Mesenchymal stem cell (in vitro differentiated cells and primary cell): ENCODE results near the gene POLA2.

Source experiments
- DNase-seq: peaks from one replicate; pipeline ENCODE4 v3.0.0-alpha.2; 2013
- H2AFZ ChIP-seq: one replicate; pipeline ENCODE4 v1.6.1; 2013; ENCODE audit warnings: low read depth, mild to moderate bottlenecking, control low read depth, inconsistent platforms, low read length, moderate library complexity
- H2AK5ac ChIP-seq: 2 replicates; pipeline ENCODE4 v1.6.1; 2013; ENCODE audit warnings: low read length, moderate library complexity, mild to moderate bottlenecking, inconsistent platforms; ENCODE audit not compliant: severe bottlenecking
- H2BK120ac ChIP-seq: one replicate; pipeline ENCODE4 v1.6.1; 2013; ENCODE audit warnings: low read depth, mild to moderate bottlenecking, inconsistent platforms, low read length, moderate library complexity
- H2BK12ac ChIP-seq, 2 experiments: one replicate each; pipeline ENCODE4 v1.6.1; 2013; ENCODE audit warnings: inconsistent platforms in 2 of 2, low read length in 2 of 2, mild to moderate bottlenecking in 2 of 2, moderate library complexity in 2 of 2, control low read depth in 1 of 2
- H2BK15ac ChIP-seq: one replicate; pipeline ENCODE4 v1.6.1; 2013; ENCODE audit warnings: mild to moderate bottlenecking, low read depth, inconsistent platforms; ENCODE audit not compliant: poor library complexity, severe bottlenecking
- H2BK5ac ChIP-seq: 2 replicates; pipeline ENCODE4 v1.6.1; 2013; ENCODE audit warnings: low read depth, mild to moderate bottlenecking, low read length, control low read depth, inconsistent platforms; ENCODE audit not compliant: poor library complexity, severe bottlenecking
- H3K14ac ChIP-seq, 2 experiments: one replicate each; pipeline ENCODE4 v1.6.1; 2013; ENCODE audit warnings: inconsistent platforms in 2 of 2, low read length in 2 of 2, control low read depth in 1 of 2, mild to moderate bottlenecking in 1 of 2, moderate library complexity in 1 of 2
- H3K18ac ChIP-seq, 2 experiments: one replicate each; pipeline ENCODE4 v1.6.1; 2013; ENCODE audit warnings: inconsistent platforms in 2 of 2, low read length in 2 of 2, control low read depth in 1 of 2, low read depth in 1 of 2, mild to moderate bottlenecking in 1 of 2
- H3K23ac ChIP-seq, 2 experiments: one replicate each; pipeline ENCODE4 v1.6.1; 2013; ENCODE audit warnings: inconsistent platforms in 2 of 2, low read length in 2 of 2, mild to moderate bottlenecking in 2 of 2, moderate library complexity in 2 of 2, control low read depth in 1 of 2
- H3K27ac ChIP-seq: 2 replicates; pipeline ENCODE4 v1.5.1; 2013; ENCODE audit warnings: mild to moderate bottlenecking, moderate library complexity, low read length, control low read depth, inconsistent platforms; ENCODE audit not compliant: poor library complexity, severe bottlenecking
- H3K27me3 ChIP-seq, 2 experiments: 2 replicates each; pipeline versions ENCODE4 v1.6.1 to v1.7.0; 2013; ENCODE audit warnings: low read length in 2 of 2, mild to moderate bottlenecking in 2 of 2, moderate library complexity in 2 of 2, control low read depth in 1 of 2, inconsistent platforms in 1 of 2; ENCODE audit not compliant: control insufficient read depth in 1 of 2, insufficient read depth in 1 of 2
- H3K36me3 ChIP-seq, 2 experiments: 2 replicates each; pipeline versions ENCODE4 v1.6.1 to v1.7.0; 2013; ENCODE audit warnings: low read length in 2 of 2, control low read depth in 1 of 2, inconsistent platforms in 1 of 2, low read depth in 1 of 2, mild to moderate bottlenecking in 1 of 2; ENCODE audit not compliant: insufficient read depth in 2 of 2, control insufficient read depth in 1 of 2
- H3K4ac ChIP-seq, 2 experiments: one replicate each; pipeline ENCODE4 v1.6.1; 2013; ENCODE audit warnings: inconsistent platforms in 2 of 2, low read length in 2 of 2, mild to moderate bottlenecking in 2 of 2, moderate library complexity in 2 of 2, control low read depth in 1 of 2, low read depth in 1 of 2
- H3K4me1 ChIP-seq: 2 replicates; pipeline ENCODE4 v1.6.1; 2013; ENCODE audit warnings: low read depth, low read length, control low read depth; ENCODE audit not compliant: control insufficient read depth, insufficient read depth
- H3K4me2 ChIP-seq: 2 replicates; pipeline ENCODE4 v1.6.1; 2013; ENCODE audit warnings: low read length, mild to moderate bottlenecking, inconsistent platforms; ENCODE audit not compliant: poor library complexity, severe bottlenecking
- H3K4me3 ChIP-seq, 2 experiments: 2 replicates each; pipeline versions ENCODE4 v1.5.1 to v1.7.0; 2013; ENCODE audit warnings: low read length in 2 of 2, mild to moderate bottlenecking in 2 of 2, control low read depth in 1 of 2, low read depth in 1 of 2; ENCODE audit not compliant: insufficient read depth in 1 of 2
- H3K79me1 ChIP-seq: replicated peaks from 2 replicates; pipeline ENCODE4 v1.6.1; 2013; ENCODE audit warnings: mild to moderate bottlenecking, control low read depth, low read length, inconsistent platforms; ENCODE audit not compliant: poor library complexity, severe bottlenecking
- H3K9ac ChIP-seq: 2 replicates; pipeline ENCODE4 v1.7.0; 2013; ENCODE audit warnings: mild to moderate bottlenecking, low read length, moderate library complexity
- H3K9me3 ChIP-seq: 2 replicates; pipeline ENCODE4 v1.7.0; 2013; ENCODE audit warnings: mild to moderate bottlenecking, low read length; ENCODE audit not compliant: control insufficient read depth
- H4K8ac ChIP-seq: one replicate; pipeline ENCODE4 v1.6.1; 2013; ENCODE audit warnings: inconsistent platforms, mild to moderate bottlenecking, low read length, moderate library complexity
- H4K91ac ChIP-seq: one replicate; pipeline ENCODE4 v1.6.1; 2013; ENCODE audit warnings: mild to moderate bottlenecking, low read length, inconsistent platforms
- WGBS: methylation state at CpG from one replicate; pipeline ENCODE4 v1.1.7; 2013; ENCODE audit warnings: mixed read lengths; 5-methylcytosine and 5-hydroxymethylcytosine counted together

Gene POLA2

GRCh38 chr11:65320386-65321075, 58.8 kb downstream of the POLA2 start:
- WGBS = 94% methylated on average over 22 of the region's 22 CpGs
- H2AFZ ChIP-seq = no peak overlapping the region
- H3K14ac ChIP-seq = no peak overlapping the region
- peak overlapping the region; percentile 4 for H4K8ac ChIP-seq
- H2BK5ac ChIP-seq = no peak overlapping the region
- no peak overlapping the region for H3K4me2 ChIP-seq
- H3K36me3 ChIP-seq = peaks cover 36 to 50% of the 10 kb centered on the region in 2 experiments
- peaks cover 19% of the 10 kb centered on the region for H3K4me1 ChIP-seq
- no peak for DNase-seq
- no peak overlapping the region for H3K18ac ChIP-seq
- peaks cover 21% of the 10 kb centered on the region for H3K79me1 ChIP-seq
- no peak overlapping the region for H2BK15ac ChIP-seq
- H3K9me3 ChIP-seq = no peaks in the 10 kb centered on the region
- H3K4me3 ChIP-seq = no peak overlapping the region
- H3K4ac ChIP-seq = no peak overlapping the region
- H3K27ac ChIP-seq = no peak overlapping the region
- peak overlapping the region in 1 of 2 experiments; percentile 43 for H3K23ac ChIP-seq
- H3K9ac ChIP-seq = peak overlapping the region; percentile 34
- H3K27me3 ChIP-seq = no peaks in the 10 kb centered on the region
- H2BK120ac ChIP-seq = no peak overlapping the region
- no peak overlapping the region for H4K91ac ChIP-seq
- no peak overlapping the region for H2BK12ac ChIP-seq
- H2AK5ac ChIP-seq = no peak overlapping the region

- 95% methylated on average over 11 of the region's 15 CpGs for WGBS
- Histone ChIP-seq H3K9me3 (no peaks in the 10 kb centered on the region), H3K79me1 (peaks cover 21% of the 10 kb centered on the region), H4K91ac (no peak overlapping the region), H3K23ac (no peak overlapping the region), H3K27me3 (no peaks in the 10 kb centered on the region), H4K8ac (no peak overlapping the region), H2BK5ac (no peak overlapping the region), H2BK120ac (no peak overlapping the region), H2BK15ac (no peak overlapping the region), H3K4me2 (no peak overlapping the region), H3K36me3 (peaks cover 36 to 50% of the 10 kb centered on the region in 2 experiments), H3K9ac (peak overlapping the region; percentile 34), H3K4me3 (no peak overlapping the region), H3K18ac (no peak overlapping the region), H3K27ac (no peak overlapping the region), H3K4me1 (peaks cover 17% of the 10 kb centered on the region), H2AFZ (no peak overlapping the region), H3K14ac (no peak overlapping the region), H2AK5ac (no peak overlapping the region), H3K4ac (no peak overlapping the region), H2BK12ac (no peak overlapping the region)
- no peak for DNase-seq
Measured at GRCh38 chr11:65321076-65321475, 59.3 kb downstream of the POLA2 start.

GRCh38 chr11:65321828-65322485, 60.2 kb downstream of the POLA2 start:
- Histone ChIP-seq H2BK5ac (no peak overlapping the region), H3K36me3 (peaks cover 36 to 50% of the 10 kb centered on the region in 2 experiments), H3K79me1 (peaks cover 21% of the 10 kb centered on the region), H2AFZ (no peak overlapping the region), H3K18ac (no peak overlapping the region), H3K4me1 (peaks cover 9% of the 10 kb centered on the region), H4K91ac (no peak overlapping the region), H2BK15ac (no peak overlapping the region), H2BK12ac (no peak overlapping the region), H3K9ac (peak overlapping the region; percentile 34), H3K14ac (no peak overlapping the region), H3K4me2 (no peak overlapping the region), H3K9me3 (no peaks in the 10 kb centered on the region), H2BK120ac (no peak overlapping the region), H3K23ac (no peak overlapping the region), H3K27ac (no peak overlapping the region), H2AK5ac (no peak overlapping the region), H3K27me3 (no peaks in the 10 kb centered on the region), H4K8ac (no peak overlapping the region), H3K4ac (no peak overlapping the region), H3K4me3 (no peak overlapping the region)
- no peak for DNase-seq
- WGBS = 87% methylated on average over 13 of the region's 13 CpGs

GRCh38 chr11:65323813-65324212, 62.1 kb downstream of the POLA2 start:
- Histone ChIP-seq H3K27ac (no peak overlapping the region), H2BK5ac (no peak overlapping the region), H4K8ac (no peak overlapping the region), H2BK15ac (no peak overlapping the region), H3K4me3 (no peak overlapping the region), H3K27me3 (no peaks in the 10 kb centered on the region), H3K4ac (no peak overlapping the region), H3K4me1 (peaks cover 3% of the 10 kb centered on the region), H2AFZ (no peak overlapping the region), H3K23ac (no peak overlapping the region), H3K4me2 (no peak overlapping the region), H3K9ac (no peak overlapping the region), H4K91ac (no peak overlapping the region), H2BK120ac (no peak overlapping the region), H3K18ac (no peak overlapping the region), H2BK12ac (no peak overlapping the region), H3K36me3 (peaks cover 36 to 50% of the 10 kb centered on the region in 2 experiments), H3K79me1 (peaks cover 21% of the 10 kb centered on the region), H3K14ac (no peak overlapping the region), H3K9me3 (no peaks in the 10 kb centered on the region), H2AK5ac (no peak overlapping the region)
- no peak for DNase-seq
- 87% methylated on average over 10 of the region's 12 CpGs for WGBS
